AG04450 (cell line): Measurements from ENCODE around the gene NSUN7. TPM values are rescaled to one million over a fixed set of nuclear protein-coding genes. Genes with fewer than 3 reads are reported as not detected.

Source experiments
- CTCF ChIA-PET: fragments of 300-600, 350-600 bp; formaldehyde crosslinking; extraction: SDS; loops from one replicate; lab custom pipeline; 2022; ENCODE audit warnings: antibody characterized with exemption, inconsistent platforms; lab: Charles Lee
- POLR2A ChIA-PET: fragments of 350-600 bp; formaldehyde crosslinking; extraction: SDS; loops from one replicate; lab custom pipeline; 2021; ENCODE audit warnings: antibody characterized with exemption, inconsistent platforms; lab: Yijun Ruan, JAX
- DNase-seq: peaks from one replicate; pipeline ENCODE4 v3.0.0-alpha.2; 2011; ENCODE audit warnings: low read depth, low spot score
- H3K27ac ChIP-seq: one replicate; pipeline ENCODE4 v1.5.1; 2012; ENCODE audit warnings: low read depth, low read length, control low read depth
- H3K27me3 ChIP-seq: one replicate; pipeline ENCODE4 v1.6.0; 2012; ENCODE audit warnings: low read length; ENCODE audit not compliant: control insufficient read depth, insufficient read depth
- H3K4me3 ChIP-seq: 2 replicates; pipeline ENCODE4 v1.5.1; 2011; ENCODE audit warnings: mild to moderate bottlenecking, low read depth, low read length, control low read depth
- H3K9me3 ChIP-seq: 2 replicates; pipeline ENCODE4 v1.5.1; 2012; ENCODE audit warnings: low read length; ENCODE audit not compliant: control insufficient read depth, insufficient read depth
- polyA plus RNA-seq: library from polyadenylated mRNA; depleted of rRNA; stranded (reverse); fragments of >200 nt; gene quantifications from 2 replicates; pipeline ENCODE4 v1.2.3, GENCODE V29; 2011
- TF ChIP-seq, protein P1 (sequence below): IDR thresholded peaks from 2 replicates; pipeline ENCODE4 v1.5.1; 2011; ENCODE audit warnings: low read depth, low read length, control low read depth, inconsistent platforms

NSUN7 gene
- polyA plus RNA-seq, 1 experiment = 0.11 TPM

DNA sequence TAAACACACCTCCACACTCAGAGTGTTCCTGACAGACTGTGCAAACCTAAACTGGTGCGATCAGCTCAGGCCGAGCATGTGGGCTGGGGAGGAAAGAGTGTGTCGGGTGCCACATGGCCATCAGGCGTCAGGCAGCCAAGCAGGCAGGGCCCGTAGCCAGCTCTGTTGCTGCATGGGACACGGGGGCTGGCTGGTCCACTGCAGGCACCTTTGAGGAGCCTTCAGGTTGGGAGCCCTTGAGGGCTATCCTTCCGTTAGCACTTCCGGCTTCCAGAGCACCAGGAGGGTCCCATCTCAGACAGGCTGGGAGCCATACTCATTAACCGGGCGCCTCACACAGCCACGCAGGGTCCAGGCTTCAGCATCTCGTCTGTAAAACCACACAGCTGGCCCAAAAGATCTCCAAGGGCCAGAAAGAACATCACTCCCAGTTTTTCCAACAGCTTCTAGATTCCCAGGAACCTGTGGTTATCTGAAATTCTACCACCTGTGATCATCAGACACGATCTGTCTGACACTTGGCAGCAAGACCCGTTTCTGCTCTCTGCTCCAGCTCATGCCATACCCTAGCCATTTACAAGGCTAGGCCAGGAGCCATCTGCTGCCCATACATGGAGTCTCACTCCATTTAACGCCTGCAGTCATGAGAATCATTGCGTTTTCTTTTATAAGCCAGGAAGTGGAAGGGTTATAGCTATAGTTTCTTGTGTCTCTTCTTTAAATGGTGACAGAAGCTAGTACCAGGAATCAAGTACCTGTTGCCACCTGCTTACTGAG lies 87.5 kb downstream of the NSUN7 start:
- no peaks in the 10 kb centered on the region for H3K27me3 ChIP-seq
- ChIA-PET CTCF (interaction anchor here (8.0 kb wide), 1 partner anchor 60 kb away, joined by 46 read pairs; no protein-coding TSS in a partner anchor), POLR2A (no interaction called here)
- DNase-seq = no peak
- no peak overlapping the region for H3K27ac ChIP-seq
- no peak overlapping the region for H3K4me3 ChIP-seq
- TF ChIP-seq, protein P1, sequence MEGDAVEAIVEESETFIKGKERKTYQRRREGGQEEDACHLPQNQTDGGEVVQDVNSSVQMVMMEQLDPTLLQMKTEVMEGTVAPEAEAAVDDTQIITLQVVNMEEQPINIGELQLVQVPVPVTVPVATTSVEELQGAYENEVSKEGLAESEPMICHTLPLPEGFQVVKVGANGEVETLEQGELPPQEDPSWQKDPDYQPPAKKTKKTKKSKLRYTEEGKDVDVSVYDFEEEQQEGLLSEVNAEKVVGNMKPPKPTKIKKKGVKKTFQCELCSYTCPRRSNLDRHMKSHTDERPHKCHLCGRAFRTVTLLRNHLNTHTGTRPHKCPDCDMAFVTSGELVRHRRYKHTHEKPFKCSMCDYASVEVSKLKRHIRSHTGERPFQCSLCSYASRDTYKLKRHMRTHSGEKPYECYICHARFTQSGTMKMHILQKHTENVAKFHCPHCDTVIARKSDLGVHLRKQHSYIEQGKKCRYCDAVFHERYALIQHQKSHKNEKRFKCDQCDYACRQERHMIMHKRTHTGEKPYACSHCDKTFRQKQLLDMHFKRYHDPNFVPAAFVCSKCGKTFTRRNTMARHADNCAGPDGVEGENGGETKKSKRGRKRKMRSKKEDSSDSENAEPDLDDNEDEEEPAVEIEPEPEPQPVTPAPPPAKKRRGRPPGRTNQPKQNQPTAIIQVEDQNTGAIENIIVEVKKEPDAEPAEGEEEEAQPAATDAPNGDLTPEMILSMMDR = no peak
- no peaks in the 10 kb centered on the region for H3K9me3 ChIP-seq

DNA sequence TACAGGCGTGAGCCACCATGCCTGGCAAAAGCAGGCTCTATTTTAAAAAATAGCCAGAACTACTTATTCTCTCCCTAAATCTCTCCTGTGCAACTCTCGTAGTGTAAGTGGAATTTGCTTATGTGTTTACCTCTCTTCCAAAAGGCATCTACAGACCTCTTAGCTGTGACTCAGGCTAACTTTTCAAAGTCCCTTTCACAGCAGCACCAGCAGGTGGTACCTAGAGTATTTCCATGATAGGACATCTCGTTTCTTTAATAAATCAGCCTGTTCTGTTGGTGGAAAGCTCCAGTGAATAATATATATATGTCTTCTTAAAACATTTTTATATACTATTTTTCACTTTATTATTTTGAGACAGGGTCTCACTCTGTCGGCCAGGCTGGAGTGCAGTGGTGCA lies 89.0 kb downstream of the NSUN7 start:
- H3K27ac ChIP-seq = no peak overlapping the region
- no peak for DNase-seq
- no peak overlapping the region for H3K4me3 ChIP-seq
- no peaks in the 10 kb centered on the region for H3K9me3 ChIP-seq
- ChIA-PET POLR2A (no interaction called here), CTCF (interaction anchor here (4.8 to 8.0 kb wide), 2 partner anchors 58 to 86 kb away, joined by 24 to 46 read pairs; no protein-coding TSS in a partner anchor)
- TF ChIP-seq, protein P1 = peak; percentile 17; the same call in 1 of the 2 replicates
- no peaks in the 10 kb centered on the region for H3K27me3 ChIP-seq

DNA sequence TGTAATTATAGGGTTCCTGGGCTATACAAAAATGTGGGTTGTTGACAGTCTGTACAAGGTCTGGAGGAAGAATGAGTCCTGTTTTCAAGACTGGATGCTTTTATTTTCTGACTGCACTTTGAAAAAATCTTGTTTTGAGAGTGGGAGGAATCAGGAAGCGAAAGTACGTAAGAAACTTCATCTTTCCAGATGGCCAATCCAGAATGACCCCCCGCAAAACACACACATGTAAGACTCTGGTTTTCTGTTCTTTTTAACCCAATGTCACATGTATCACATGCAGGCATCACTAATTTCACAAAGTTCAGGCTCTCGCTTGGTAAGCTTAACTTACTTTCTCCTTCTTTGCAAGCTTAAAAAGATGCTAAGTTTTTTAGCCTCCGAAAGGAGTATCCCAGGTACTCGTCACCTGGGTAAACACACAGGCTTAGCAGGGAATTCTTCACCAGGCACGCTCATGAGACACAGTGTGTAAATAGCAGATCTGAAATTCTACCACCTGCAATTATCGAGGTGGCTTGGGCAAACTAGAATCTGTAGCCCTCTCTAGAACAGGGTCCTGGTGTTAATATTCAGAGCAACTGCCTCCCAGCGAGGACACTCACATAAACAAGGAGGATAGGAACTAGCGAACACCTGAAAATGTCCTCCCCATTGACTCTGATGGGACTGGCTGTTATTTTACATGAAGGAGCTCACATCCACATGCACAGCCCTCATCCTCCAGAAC lies 90.7 kb downstream of the NSUN7 start:
- no peak overlapping the region for H3K4me3 ChIP-seq
- no peak for DNase-seq
- H3K9me3 ChIP-seq = no peaks in the 10 kb centered on the region
- ChIA-PET CTCF (interaction anchor here (0.6 to 8.0 kb wide), 27 partner anchors 8 to 419 kb away, joined by 3 to 46 read pairs (median 4); no protein-coding TSS in a partner anchor), POLR2A (no interaction called here)
- TF ChIP-seq, protein P1 = no peak
- H3K27me3 ChIP-seq = no peaks in the 10 kb centered on the region
- no peak overlapping the region for H3K27ac ChIP-seq

DNA sequence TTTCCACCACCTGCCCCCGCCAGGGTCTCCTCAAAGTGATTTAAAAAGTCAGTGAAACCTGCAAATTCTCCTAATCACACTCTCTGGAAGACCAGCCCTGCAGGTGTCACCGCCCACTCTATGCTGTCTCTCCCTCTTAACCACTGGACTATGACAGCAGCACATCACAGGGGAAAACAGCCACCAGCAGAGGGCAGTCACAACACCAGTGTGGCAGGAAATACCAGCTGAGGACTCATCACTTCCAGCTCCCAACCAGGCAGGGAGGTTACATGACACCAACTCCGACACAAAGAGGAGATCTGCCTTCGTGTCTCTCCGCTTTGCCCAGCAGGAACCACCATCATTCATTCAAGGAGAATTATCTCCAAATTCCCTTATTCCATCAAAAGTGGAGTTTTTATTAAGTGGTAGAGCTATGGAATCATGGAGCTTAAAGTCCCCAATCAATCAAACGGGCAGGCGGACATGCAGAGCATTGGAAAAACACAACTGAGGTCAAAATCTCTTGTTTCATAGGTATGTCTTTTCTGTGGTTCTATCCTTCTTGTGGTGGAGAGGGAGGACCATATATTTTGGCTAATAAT lies 91.3 kb downstream of the NSUN7 start:
- no peak overlapping the region for H3K4me3 ChIP-seq
- no peaks in the 10 kb centered on the region for H3K9me3 ChIP-seq
- TF ChIP-seq, protein P1 = peak; percentile 79
- POLR2A ChIA-PET = no interaction called here
- no peaks in the 10 kb centered on the region for H3K27me3 ChIP-seq
- DNase-seq = peak; percentile 68
- H3K27ac ChIP-seq = no peak overlapping the region
- CTCF ChIA-PET = interaction anchor here (0.6 to 8.0 kb wide), 29 partner anchors 8 to 685 kb away, joined by 3 to 46 read pairs (median 3); no protein-coding TSS in a partner anchor
